Endothelial cell of umbilical vein (primary cell): ENCODE measurements around the gene GPATCH2L. TPM values are rescaled to one million over a fixed set of nuclear protein-coding genes. Genes with fewer than 3 reads are reported as not detected.

Source experiments
- BruUV-seq: library from RNA; stranded (reverse); fragments of 400-500 nt; replicated peaks from 2 replicates; lab custom pipeline; 2021; lab: Mats Ljungman, UMichigan
- CTCF ChIA-PET: fragments of 300-600, 350-600 bp; sonication (Branson Sonifier 250); formaldehyde crosslinking; loops from one replicate; lab custom pipeline; 2021; ENCODE audit warnings: antibody characterized with exemption, inconsistent platforms; lab: Charles Lee
- POLR2A ChIA-PET: fragments of 300-600, 350-600 bp; sonication (Branson Sonifier 250); formaldehyde crosslinking; loops from one replicate; lab custom pipeline; 2021; ENCODE audit warnings: antibody characterized with exemption, inconsistent platforms; lab: Charles Lee
- DNase-seq: peaks from one replicate; pipeline ENCODE4 v3.0.0-alpha.2; 2011; ENCODE audit warnings: low read depth, low spot score
- FAIRE-seq: peaks from 2 replicates; lab custom pipeline; 2011; peaks lifted over from hg19 to GRCh38; lab: Jason Lieb, UNC
- H2AFZ ChIP-seq: 2 replicates; pipeline ENCODE4 v1.6.0; 2012; ENCODE audit warnings: low read depth, low read length, control low read depth, inconsistent platforms
- H3K27ac ChIP-seq: 2 replicates; pipeline ENCODE4 v1.5.1; 2011; ENCODE audit warnings: low read depth, mild to moderate bottlenecking, control low read depth, low read length, moderate library complexity; ENCODE audit not compliant: insufficient read depth
- H3K27me3 ChIP-seq, 2 experiments: 2 replicates each; pipeline versions ENCODE4 v1.6.0 to v1.6.1; 2011; ENCODE audit warnings: low read length in 2 of 2, mixed read lengths in 1 of 2; ENCODE audit not compliant: control insufficient read depth in 2 of 2, insufficient read depth in 2 of 2
- H3K36me3 ChIP-seq, 2 experiments: 2 replicates in 1 of 2; 3 replicates in 1 of 2; pipeline ENCODE4 v1.5.1; 2011; ENCODE audit warnings: low read length in 2 of 2, mild to moderate bottlenecking in 1 of 2, moderate library complexity in 1 of 2; ENCODE audit not compliant: control insufficient read depth in 2 of 2, insufficient read depth in 2 of 2; ENCODE audit errors: extremely low read depth in 1 of 2
- H3K4me1 ChIP-seq: 3 replicates; pipeline ENCODE4 v1.5.1; 2011; ENCODE audit warnings: mild to moderate bottlenecking, low read length; ENCODE audit not compliant: control insufficient read depth, insufficient read depth; ENCODE audit errors: extremely low read depth
- H3K4me2 ChIP-seq: 2 replicates; pipeline ENCODE4 v1.6.1; 2011; ENCODE audit warnings: low read length, control low read depth, mixed read lengths; ENCODE audit not compliant: insufficient read depth
- H3K4me3 ChIP-seq, 3 experiments: fragments of 200-600 bp in 1 of 3; sonication (generic), shearing (Covaris generic) in 1 of 3; replicated peaks in 1 of 3; 2 replicates each; pipeline ENCODE4 v1.5.1; 2011 to 2016; ENCODE audit warnings: control low read depth in 3 of 3, low read length in 3 of 3, mild to moderate bottlenecking in 2 of 3, inconsistent platforms in 1 of 3, low read depth in 1 of 3, moderate library complexity in 1 of 3; ENCODE audit not compliant: insufficient read depth in 1 of 3
- H3K79me2 ChIP-seq: 2 replicates; pipeline ENCODE4 v1.6.0; 2012; ENCODE audit warnings: low read length, inconsistent platforms; ENCODE audit not compliant: control insufficient read depth, insufficient read depth
- H3K9ac ChIP-seq: replicated peaks from 2 replicates; pipeline ENCODE3; 2011; ENCODE audit warnings: low read length, control low read depth; ENCODE audit not compliant: insufficient read depth; ENCODE audit errors: extremely low read depth
- H3K9me1 ChIP-seq: replicated peaks from 3 replicates; pipeline ENCODE4 v1.6.0; 2011; ENCODE audit warnings: mild to moderate bottlenecking, low read length; ENCODE audit not compliant: control insufficient read depth, insufficient read depth; ENCODE audit errors: extremely low read depth
- H3K9me3 ChIP-seq: replicated peaks from 2 replicates; pipeline ENCODE4 v1.5.1; 2012; ENCODE audit warnings: low read length, inconsistent platforms; ENCODE audit not compliant: control insufficient read depth, insufficient read depth
- H4K20me1 ChIP-seq: replicated peaks from 2 replicates; pipeline ENCODE3; 2011; ENCODE audit warnings: mild to moderate bottlenecking, low read length; ENCODE audit not compliant: control insufficient read depth, insufficient read depth; ENCODE audit errors: extremely low read depth
- EZH2 ChIP-seq: IDR thresholded peaks from 2 replicates; pipeline ENCODE4 v1.6.1; 2012; ENCODE audit warnings: borderline replicate concordance, low read depth, mild to moderate bottlenecking, moderate library complexity, low read length, inconsistent platforms; ENCODE audit not compliant: severe bottlenecking
- FOS ChIP-seq: IDR thresholded peaks from 2 replicates; pipeline ENCODE4 v1.6.1; 2011; ENCODE audit warnings: mild to moderate bottlenecking, low read length, moderate library complexity, borderline replicate concordance; ENCODE audit not compliant: insufficient read depth
- GATA2 ChIP-seq: IDR thresholded peaks from 2 replicates; pipeline ENCODE4 v1.7.0; 2011; ENCODE audit warnings: low read depth, mild to moderate bottlenecking, moderate library complexity, mixed read lengths, low read length; ENCODE audit not compliant: insufficient read length, insufficient read depth
- JUN ChIP-seq: IDR thresholded peaks from 2 replicates; pipeline ENCODE4 v1.6.1; 2011; ENCODE audit warnings: borderline replicate concordance, low read depth; ENCODE audit not compliant: insufficient read length, insufficient read depth
- MAX ChIP-seq: IDR thresholded peaks from 2 replicates; pipeline ENCODE4 v1.6.1; 2011; ENCODE audit not compliant: insufficient read depth, insufficient read length
- MYC ChIP-seq: IDR thresholded peaks from one replicate; pipeline ENCODE4 v1.6.1; 2011; ENCODE audit warnings: mild to moderate bottlenecking, low read depth, low read length
- POLR2A ChIP-seq: IDR thresholded peaks from 2 replicates; pipeline ENCODE4 v1.6.1; 2012; ENCODE audit warnings: low read depth, mild to moderate bottlenecking, control low read depth, low read length
- POLR2AphosphoS5 ChIP-seq: IDR thresholded peaks from 2 replicates; pipeline ENCODE4 v1.6.1; 2012; ENCODE audit warnings: low read depth, mild to moderate bottlenecking, control low read depth, low read length, moderate library complexity; ENCODE audit not compliant: insufficient read depth
- dilution Hi-C: fragments of 300-500 bp; cut with MboI; formaldehyde crosslinking; loops from one replicate; pipeline ENCODE4 v1.15.0; 2019; ENCODE audit warnings: low sequenced_read_pairs; ENCODE audit not compliant: extremely low pct_ligation_motif_present
- intact Hi-C: fragments of 100-400 bp; cut with micrococcal nuclease; formaldehyde crosslinking; loops from one replicate; pipeline ENCODE4 v1.10.0; 2022
- polyA plus RNA-seq, 4 experiments: library from polyadenylated mRNA; depleted of rRNA in 3 of 4; stranded (reverse) in 3 of 4; unstranded in 1 of 4; fragments of >200 nt; gene quantifications; 2 replicates each; pipeline versions ENCODE4 v1.2.1 to v1.2.3, GENCODE V29; 2011 to 2012; ENCODE audit warnings: missing spikeins in 1 of 4
- total RNA-seq: library from RNA; stranded (reverse); gene quantifications from 2 replicates; pipeline ENCODE4 v1.2.3, GENCODE V29; 2021
- TF ChIP-seq, protein P1 (sequence below), 2 donors: IDR thresholded peaks; 1 replicate in 1 of 2; 2 replicates in 1 of 2; pipeline ENCODE4 v1.5.1; 2011; ENCODE audit warnings: low read length in 2 of 2, mild to moderate bottlenecking in 2 of 2, moderate library complexity in 2 of 2, control low read depth in 1 of 2, inconsistent platforms in 1 of 2, low read depth in 1 of 2; ENCODE audit not compliant: insufficient read depth in 1 of 2; ENCODE audit errors: extremely low read depth in 1 of 2

The GPATCH2L gene
- total and polyA plus RNA-seq, 2 donors (not counting 3 experiments of a cell fraction or from before 2014, with no cell fraction given): 23.3 to 40.0 TPM

- POLR2A ChIA-PET: no interaction called here
- H3K4me3 ChIP-seq: no peak overlapping the region
- H3K4me1 ChIP-seq: peaks cover 36% of the 10 kb centered on the region
- BruUV-seq: no TSS peak
- intact Hi-C loops (loop anchor here (5.0 kb wide), 2 partner anchors 167 to 492 kb away; partner anchors contain the start of genes ERG28, IFT43 and TTLL5), dilution Hi-C loops (no loop called here)
- no peak overlapping the region for H2AFZ ChIP-seq
- peaks cover 6% of the 10 kb centered on the region in 2 experiments for H3K36me3 ChIP-seq
- peak overlapping the region; percentile 89 for H3K4me2 ChIP-seq
- CTCF ChIA-PET: no interaction called here
- FAIRE-seq: no peak
- H3K27me3 ChIP-seq: no peaks in the 10 kb centered on the region
- no peaks in the 10 kb centered on the region for H3K9me3 ChIP-seq
- TF ChIP-seq FOS: no peak
- TF ChIP-seq, protein P1, sequence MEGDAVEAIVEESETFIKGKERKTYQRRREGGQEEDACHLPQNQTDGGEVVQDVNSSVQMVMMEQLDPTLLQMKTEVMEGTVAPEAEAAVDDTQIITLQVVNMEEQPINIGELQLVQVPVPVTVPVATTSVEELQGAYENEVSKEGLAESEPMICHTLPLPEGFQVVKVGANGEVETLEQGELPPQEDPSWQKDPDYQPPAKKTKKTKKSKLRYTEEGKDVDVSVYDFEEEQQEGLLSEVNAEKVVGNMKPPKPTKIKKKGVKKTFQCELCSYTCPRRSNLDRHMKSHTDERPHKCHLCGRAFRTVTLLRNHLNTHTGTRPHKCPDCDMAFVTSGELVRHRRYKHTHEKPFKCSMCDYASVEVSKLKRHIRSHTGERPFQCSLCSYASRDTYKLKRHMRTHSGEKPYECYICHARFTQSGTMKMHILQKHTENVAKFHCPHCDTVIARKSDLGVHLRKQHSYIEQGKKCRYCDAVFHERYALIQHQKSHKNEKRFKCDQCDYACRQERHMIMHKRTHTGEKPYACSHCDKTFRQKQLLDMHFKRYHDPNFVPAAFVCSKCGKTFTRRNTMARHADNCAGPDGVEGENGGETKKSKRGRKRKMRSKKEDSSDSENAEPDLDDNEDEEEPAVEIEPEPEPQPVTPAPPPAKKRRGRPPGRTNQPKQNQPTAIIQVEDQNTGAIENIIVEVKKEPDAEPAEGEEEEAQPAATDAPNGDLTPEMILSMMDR (IDR thresholded peaks at IDR 0.05; ENCODE audit: extremely low read depth in 1 of 2, insufficient read depth in 1 of 2, low read depth in 1 of 2, low read length in 2 of 2): no peak
- TF ChIP-seq POLR2A: no peak
- TF ChIP-seq POLR2AphosphoS5: no peak
- TF ChIP-seq EZH2: no peak
- no peak for TF ChIP-seq JUN
- no peak for TF ChIP-seq GATA2
- TF ChIP-seq MAX: no peak
- TF ChIP-seq MYC: no peak
- peaks cover 2% of the 10 kb centered on the region for H4K20me1 ChIP-seq
- H3K9ac ChIP-seq: no peak overlapping the region
- no peak overlapping the region for H3K27ac ChIP-seq
- no peak for DNase-seq
- H3K79me2 ChIP-seq: peaks cover 65% of the 10 kb centered on the region
- no peaks in the 10 kb centered on the region for H3K9me1 ChIP-seq
These were observed 2.2 kb downstream of the GPATCH2L start for GRCh38 chr14:76153919-76154318.
